ENCODE data around the gene CPXM2.

Gene CPXM2

DNA sequence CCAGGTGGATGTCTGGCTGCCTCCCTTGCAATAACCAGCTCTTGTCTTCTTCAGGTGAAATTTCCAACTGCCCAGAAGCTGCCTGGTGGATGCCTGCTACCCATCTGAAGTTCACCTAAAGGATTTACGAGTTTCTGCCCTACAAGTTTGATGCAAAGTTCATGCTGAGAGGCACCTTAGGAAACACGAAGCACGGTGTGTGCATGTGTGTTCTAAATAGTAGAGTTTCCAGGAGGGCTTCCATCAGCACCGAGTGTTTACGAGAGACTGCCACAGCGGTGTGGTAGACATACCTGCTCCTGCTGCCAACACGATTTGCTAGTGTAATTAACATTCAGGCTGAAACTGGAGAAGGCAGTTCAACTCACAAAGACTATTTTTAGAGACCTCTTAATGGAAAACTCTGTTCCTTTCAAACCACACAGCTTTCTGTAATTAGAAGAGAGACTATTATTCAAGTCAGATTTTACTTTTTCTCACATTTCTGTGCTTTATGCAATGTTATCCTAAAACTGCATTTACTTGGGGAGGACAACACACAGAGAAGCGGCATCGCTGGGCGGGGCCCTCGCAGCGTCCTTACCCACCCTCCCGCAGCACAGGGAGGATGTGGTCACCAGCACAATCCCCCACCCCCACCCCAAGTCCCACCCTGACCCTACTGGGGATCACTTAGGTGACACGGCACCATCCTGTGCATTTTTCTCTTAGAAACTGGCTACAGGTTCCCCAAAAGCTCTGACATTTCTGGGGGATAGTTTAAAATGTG lies 15.5 kb upstream of the CPXM2 start:
- TF ChIP-seq, protein P1, sequence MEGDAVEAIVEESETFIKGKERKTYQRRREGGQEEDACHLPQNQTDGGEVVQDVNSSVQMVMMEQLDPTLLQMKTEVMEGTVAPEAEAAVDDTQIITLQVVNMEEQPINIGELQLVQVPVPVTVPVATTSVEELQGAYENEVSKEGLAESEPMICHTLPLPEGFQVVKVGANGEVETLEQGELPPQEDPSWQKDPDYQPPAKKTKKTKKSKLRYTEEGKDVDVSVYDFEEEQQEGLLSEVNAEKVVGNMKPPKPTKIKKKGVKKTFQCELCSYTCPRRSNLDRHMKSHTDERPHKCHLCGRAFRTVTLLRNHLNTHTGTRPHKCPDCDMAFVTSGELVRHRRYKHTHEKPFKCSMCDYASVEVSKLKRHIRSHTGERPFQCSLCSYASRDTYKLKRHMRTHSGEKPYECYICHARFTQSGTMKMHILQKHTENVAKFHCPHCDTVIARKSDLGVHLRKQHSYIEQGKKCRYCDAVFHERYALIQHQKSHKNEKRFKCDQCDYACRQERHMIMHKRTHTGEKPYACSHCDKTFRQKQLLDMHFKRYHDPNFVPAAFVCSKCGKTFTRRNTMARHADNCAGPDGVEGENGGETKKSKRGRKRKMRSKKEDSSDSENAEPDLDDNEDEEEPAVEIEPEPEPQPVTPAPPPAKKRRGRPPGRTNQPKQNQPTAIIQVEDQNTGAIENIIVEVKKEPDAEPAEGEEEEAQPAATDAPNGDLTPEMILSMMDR (IDR thresholded peaks at IDR 0.05; ENCODE audit: control insufficient read depth, insufficient read depth, low read depth, low read length, missing control alignments) = no peak
- no peak overlapping the region for H3K4me3 ChIP-seq (ENCODE audit: control insufficient read depth, low read depth, low read length)
- no peak for DNase-seq (ENCODE audit: low read depth)

GRCh38 chr10:123906296-123906695 lies 14.7 kb upstream of the CPXM2 start:
- TF ChIP-seq, protein P1 (IDR thresholded peaks at IDR 0.05; ENCODE audit: control insufficient read depth, insufficient read depth, low read depth, low read length, missing control alignments) = no peak
- no peak for DNase-seq (ENCODE audit: low read depth)
- H3K4me3 ChIP-seq (ENCODE audit: control insufficient read depth, low read depth, low read length) = no peak overlapping the region

- no peak for DNase-seq (ENCODE audit: low read depth)
- TF ChIP-seq, protein P1 (IDR thresholded peaks at IDR 0.05; ENCODE audit: control insufficient read depth, insufficient read depth, low read depth, low read length, missing control alignments) = no peak
- H3K4me3 ChIP-seq (ENCODE audit: control insufficient read depth, low read depth, low read length) = no peak overlapping the region
Measured at GRCh38 chr10:123904834-123905409, 13.3 kb upstream of the CPXM2 start.

DNA sequence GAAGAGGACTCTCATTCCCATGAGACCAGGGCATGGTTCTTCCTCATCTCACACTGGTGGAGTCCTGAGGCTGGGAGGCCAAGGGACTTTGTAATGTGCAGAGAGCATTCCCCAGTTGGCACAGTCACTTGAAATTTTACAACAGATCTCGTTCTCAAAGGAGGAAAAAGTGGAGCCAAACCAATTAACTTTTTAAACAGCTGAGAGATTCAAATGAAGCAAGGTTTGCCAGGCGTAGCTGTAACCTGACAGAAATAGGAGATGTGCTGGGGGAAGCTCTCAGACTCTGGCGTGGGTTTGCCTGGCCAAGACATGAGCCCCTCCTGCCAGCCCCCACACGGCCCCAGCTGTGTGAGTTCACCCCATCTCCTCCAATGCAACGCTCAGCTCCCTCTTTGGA lies 12.0 kb upstream of the CPXM2 start:
- TF ChIP-seq, protein P1 (IDR thresholded peaks at IDR 0.05; ENCODE audit: control insufficient read depth, insufficient read depth, low read depth, low read length, missing control alignments) = no peak
- H3K4me3 ChIP-seq (ENCODE audit: control insufficient read depth, low read depth, low read length) = no peak overlapping the region
- no peak for DNase-seq (ENCODE audit: low read depth)

DNA sequence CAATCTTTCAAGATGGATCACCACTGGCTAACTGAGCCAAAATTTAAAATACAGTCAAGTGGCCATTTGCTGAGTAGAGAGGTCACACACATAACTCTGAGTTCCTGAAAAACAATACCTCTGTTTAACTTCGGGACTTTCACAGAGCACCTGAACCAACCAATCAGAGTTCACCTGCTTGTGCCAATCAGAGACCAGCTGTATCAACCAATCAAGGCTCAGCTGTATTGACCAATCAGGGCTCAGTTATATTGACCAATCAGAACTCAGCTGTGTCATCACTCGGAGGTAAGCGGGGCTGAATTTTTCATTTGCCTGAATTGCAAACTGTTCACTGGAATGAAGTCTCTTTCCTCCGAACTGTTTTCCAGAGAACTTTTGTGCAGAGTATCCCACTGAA lies 10.0 kb upstream of the CPXM2 start:
- TF ChIP-seq, protein P1 (IDR thresholded peaks at IDR 0.05; ENCODE audit: control insufficient read depth, insufficient read depth, low read depth, low read length, missing control alignments) = no peak
- DNase-seq (ENCODE audit: low read depth) = no peak
- H3K4me3 ChIP-seq (ENCODE audit: control insufficient read depth, low read depth, low read length) = no peak overlapping the region

GRCh38 chr10:123897146-123897545 lies 5.5 kb upstream of the CPXM2 start:
- no peak for DNase-seq (ENCODE audit: low read depth)
- TF ChIP-seq, protein P1 (IDR thresholded peaks at IDR 0.05; ENCODE audit: control insufficient read depth, insufficient read depth, low read depth, low read length, missing control alignments) = peak; percentile 39
- H3K4me3 ChIP-seq (ENCODE audit: control insufficient read depth, low read depth, low read length) = no peak overlapping the region

All from AG09309 (cell line).